Measurements from ENCODE around the gene LPP.
"Not testable (repeated sequence)": the region's sequence is repeated elsewhere in the genome, so short reads cannot be mapped to it uniquely, and the experiment has no call there.

The LPP gene

GRCh38 chr3:188701485-188701969, 547.6 kb downstream of the LPP start:
- H3K9me3 ChIP-seq (ENCODE audit: control insufficient read depth, insufficient read depth, low read length), result no peaks in the 10 kb centered on the region
- 0 out of 2 replicates have a peak, but pooled peaks cover 6% of the 10 kb centered on the region for H3K4me1 ChIP-seq (ENCODE audit: insufficient read depth, low read length)
- no peak overlapping the region for H3K9ac ChIP-seq (ENCODE audit: low read depth, low read length)
- H3K36me3 ChIP-seq (ENCODE audit: insufficient read depth, low read length), result no peaks in the 10 kb centered on the region

DNA sequence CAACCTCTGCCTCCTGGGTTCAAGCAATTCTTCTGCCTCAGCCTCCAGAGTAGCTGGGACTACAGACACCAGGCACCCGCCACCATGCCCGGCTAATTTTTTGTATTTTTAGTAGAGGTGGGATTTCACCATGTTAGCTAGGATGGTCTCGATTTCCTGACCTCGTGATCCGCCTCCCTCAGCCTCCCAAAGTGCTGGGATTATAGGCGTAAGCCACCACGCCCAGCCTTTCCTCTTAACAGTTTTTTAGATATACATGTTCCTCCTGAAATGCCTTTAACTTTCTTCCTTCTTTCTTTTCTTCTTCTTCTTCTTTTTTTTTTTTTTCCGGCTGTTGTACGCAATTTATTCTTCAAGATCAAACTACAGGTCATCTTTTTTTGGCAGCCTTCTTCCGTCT, 548.1 kb downstream of the LPP start:
- H3K9me3 ChIP-seq (ENCODE audit: control insufficient read depth, insufficient read depth, low read length); H3K9ac ChIP-seq (ENCODE audit: low read depth, low read length); H3K4me1 ChIP-seq (ENCODE audit: insufficient read depth, low read length); H3K36me3 ChIP-seq (ENCODE audit: insufficient read depth, low read length): not testable (repeated sequence)

GRCh38 chr3:188706176-188706575, 552.2 kb downstream of the LPP start:
- Histone ChIP-seq H3K4me1 (ENCODE audit: insufficient read depth, low read length) (no peaks in the 10 kb centered on the region), H3K9ac (ENCODE audit: low read depth, low read length) (no peak overlapping the region), H3K36me3 (ENCODE audit: insufficient read depth, low read length) (no peaks in the 10 kb centered on the region), H3K9me3 (ENCODE audit: control insufficient read depth, insufficient read depth, low read length) (no peaks in the 10 kb centered on the region)

- Histone ChIP-seq H3K36me3 (ENCODE audit: insufficient read depth, low read length) (no peaks in the 10 kb centered on the region), H3K9ac (ENCODE audit: low read depth, low read length) (no peak overlapping the region), H3K9me3 (ENCODE audit: control insufficient read depth, insufficient read depth, low read length) (no peaks in the 10 kb centered on the region), H3K4me1 (ENCODE audit: insufficient read depth, low read length) (no peaks in the 10 kb centered on the region)
Observed at GRCh38 chr3:188706599-188706998, 552.6 kb downstream of the LPP start.

DNA sequence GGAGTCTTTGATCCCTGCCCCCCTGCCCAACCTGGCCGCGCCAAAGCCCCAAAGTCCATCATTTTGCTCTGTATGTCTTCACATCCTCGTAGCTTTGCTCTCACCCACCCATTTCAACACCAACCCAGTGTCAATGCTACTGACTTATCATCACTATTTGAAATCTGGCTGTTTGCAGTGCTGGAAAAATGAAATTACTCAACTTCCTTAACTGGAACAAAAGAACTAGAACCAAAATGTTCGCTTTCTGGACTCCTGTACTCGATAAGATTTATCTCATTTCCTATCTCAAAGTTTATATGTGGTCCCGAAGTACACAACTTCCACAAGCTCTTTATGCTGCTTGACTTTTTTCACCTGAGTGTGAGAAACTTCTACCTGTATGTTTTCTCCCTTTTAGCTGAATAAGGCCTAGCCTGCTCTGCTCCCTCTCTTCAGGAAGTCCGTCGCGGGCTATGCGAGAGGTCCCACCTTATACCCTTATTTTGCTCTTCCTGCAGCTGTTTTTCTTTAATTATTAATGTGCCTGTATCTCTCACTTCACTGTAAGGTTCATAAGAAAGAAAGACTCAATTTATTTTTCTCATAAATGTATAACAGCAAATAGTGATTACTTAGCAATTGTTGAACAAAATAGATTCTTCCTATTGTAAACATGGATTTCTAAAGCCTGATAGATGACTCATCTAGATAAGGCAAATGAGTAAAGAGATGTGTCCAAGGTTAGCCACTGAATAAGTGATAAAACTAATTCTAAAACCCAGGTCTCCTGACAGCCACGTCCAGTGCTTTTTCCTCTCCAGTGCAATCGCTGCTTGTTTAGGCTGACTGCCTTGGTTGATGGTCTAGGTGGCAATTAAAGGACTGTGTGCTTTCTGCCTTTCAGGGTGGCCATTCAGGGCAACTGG, 553.7 kb downstream of the LPP start:
- Histone ChIP-seq H3K9ac (ENCODE audit: low read depth, low read length) (no peak overlapping the region), H3K4me1 (ENCODE audit: insufficient read depth, low read length) (no peaks in the 10 kb centered on the region), H3K36me3 (ENCODE audit: insufficient read depth, low read length) (no peaks in the 10 kb centered on the region), H3K9me3 (ENCODE audit: control insufficient read depth, insufficient read depth, low read length) (no peaks in the 10 kb centered on the region)

DNA sequence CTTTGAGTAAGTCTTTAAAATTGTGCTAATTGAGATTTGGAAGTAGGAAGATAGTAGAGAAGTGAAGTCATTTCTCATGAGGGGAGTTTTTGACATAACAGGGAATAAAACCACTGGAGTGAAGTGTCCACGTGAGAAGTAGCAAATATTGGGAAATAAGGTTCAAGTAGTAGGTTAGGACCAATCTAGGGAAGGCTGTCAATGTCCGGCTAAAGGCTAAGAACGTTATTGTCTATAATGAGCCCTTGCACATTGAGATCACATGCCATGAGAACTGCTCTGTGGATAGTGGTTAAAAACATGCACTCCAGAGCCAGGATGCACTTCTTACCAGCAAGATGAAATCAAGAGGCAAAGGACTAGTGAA, 557.9 kb downstream of the LPP start:
- no peak overlapping the region for H3K9ac ChIP-seq (ENCODE audit: low read depth, low read length)
- H3K4me1 ChIP-seq (ENCODE audit: insufficient read depth, low read length), result no peaks in the 10 kb centered on the region
- H3K9me3 ChIP-seq (ENCODE audit: control insufficient read depth, insufficient read depth, low read length), result no peaks in the 10 kb centered on the region
- H3K36me3 ChIP-seq (ENCODE audit: insufficient read depth, low read length), result no peaks in the 10 kb centered on the region

DNA sequence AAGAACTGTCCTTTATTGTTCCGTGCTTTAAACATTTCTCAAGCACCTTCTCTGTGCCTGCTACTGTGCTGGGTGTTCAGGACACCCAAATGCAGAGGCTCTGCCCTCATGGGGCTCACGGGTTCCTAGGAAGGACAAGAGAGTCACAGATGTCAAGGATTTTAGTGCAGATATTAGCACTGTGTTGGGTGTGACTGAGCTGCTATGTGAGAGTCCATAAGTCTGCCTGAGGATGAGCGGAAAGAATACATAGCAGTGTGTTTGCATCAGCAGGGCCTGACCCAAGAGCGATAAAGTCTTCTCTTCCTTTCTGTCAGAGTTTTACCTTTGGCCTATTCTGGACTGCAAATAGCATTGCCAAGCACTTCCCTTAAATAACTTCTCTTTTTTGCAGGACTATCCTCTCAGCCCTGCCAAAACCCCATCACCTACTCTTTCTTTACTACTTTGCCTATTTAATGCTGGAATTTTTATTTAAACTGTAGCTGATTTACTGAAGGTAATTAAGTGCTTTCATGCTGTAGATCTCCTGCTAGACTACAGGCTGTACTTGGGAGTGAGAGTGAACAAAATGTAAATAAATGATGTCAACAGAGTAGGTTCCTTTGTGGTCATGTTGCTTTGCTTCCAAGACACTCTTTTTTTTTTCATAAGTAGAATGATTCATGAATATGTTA, 558.4 kb downstream of the LPP start:
- Histone ChIP-seq H3K36me3 (ENCODE audit: insufficient read depth, low read length) (no peaks in the 10 kb centered on the region), H3K4me1 (ENCODE audit: insufficient read depth, low read length) (no peaks in the 10 kb centered on the region), H3K9ac (ENCODE audit: low read depth, low read length) (no peak overlapping the region), H3K9me3 (ENCODE audit: control insufficient read depth, insufficient read depth, low read length) (no peaks in the 10 kb centered on the region)

DNA sequence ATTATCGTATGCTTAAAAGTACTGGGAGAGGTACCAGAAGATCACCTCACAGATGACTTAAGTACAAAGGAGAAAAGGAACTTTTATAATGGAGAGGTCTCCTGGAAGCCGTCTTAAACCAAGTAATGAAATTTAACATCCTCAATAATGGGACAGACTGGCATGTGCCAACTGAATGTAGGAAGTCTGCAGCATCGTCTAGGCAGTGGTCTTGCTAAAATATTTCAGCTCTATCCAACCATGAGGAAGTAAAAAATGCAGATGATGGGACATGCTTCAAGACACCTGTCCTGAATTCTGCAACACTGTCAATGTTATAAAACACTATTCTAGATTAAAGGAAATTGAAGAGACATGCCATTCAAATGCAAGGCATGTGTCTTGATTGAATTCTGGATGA, 559.0 kb downstream of the LPP start:
- H3K36me3 ChIP-seq (ENCODE audit: insufficient read depth, low read length), result no peaks in the 10 kb centered on the region
- H3K9ac ChIP-seq (ENCODE audit: low read depth, low read length), result no peak overlapping the region
- H3K9me3 ChIP-seq (ENCODE audit: control insufficient read depth, insufficient read depth, low read length), result no peaks in the 10 kb centered on the region
- no peaks in the 10 kb centered on the region for H3K4me1 ChIP-seq (ENCODE audit: insufficient read depth, low read length)

- Histone ChIP-seq H3K4me1 (ENCODE audit: insufficient read depth, low read length) (no peaks in the 10 kb centered on the region), H3K9ac (ENCODE audit: low read depth, low read length) (no peak overlapping the region), H3K9me3 (ENCODE audit: control insufficient read depth, insufficient read depth, low read length) (no peaks in the 10 kb centered on the region), H3K36me3 (ENCODE audit: insufficient read depth, low read length) (no peaks in the 10 kb centered on the region)
Observed at GRCh38 chr3:188719545-188719944, 565.6 kb downstream of the LPP start.

- no peaks in the 10 kb centered on the region for H3K4me1 ChIP-seq (ENCODE audit: insufficient read depth, low read length)
- H3K36me3 ChIP-seq (ENCODE audit: insufficient read depth, low read length), result no peaks in the 10 kb centered on the region
- no peaks in the 10 kb centered on the region for H3K9me3 ChIP-seq (ENCODE audit: control insufficient read depth, insufficient read depth, low read length)
- H3K9ac ChIP-seq (ENCODE audit: low read depth, low read length), result no peak overlapping the region
Observed at GRCh38 chr3:188720215-188720614, 566.3 kb downstream of the LPP start.

DNA sequence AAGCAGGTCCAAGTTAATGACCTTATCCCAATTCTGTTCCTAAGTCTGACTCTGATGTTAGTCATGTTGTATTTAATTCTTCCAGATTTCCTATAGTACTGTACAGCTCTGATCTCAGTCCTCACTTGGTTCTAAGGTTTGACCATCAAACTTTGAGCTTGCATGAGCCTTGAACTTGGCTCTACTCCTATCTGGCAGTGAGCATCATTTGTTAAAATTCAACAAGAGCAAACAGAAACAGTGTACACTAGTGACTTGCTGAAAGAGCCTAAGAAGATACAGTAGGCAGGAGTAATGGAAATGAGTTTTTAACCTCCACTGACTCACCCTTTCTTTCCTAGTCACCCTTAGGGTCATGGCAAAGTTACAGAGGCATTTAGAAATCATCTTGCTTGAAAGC, 566.7 kb downstream of the LPP start:
- no peaks in the 10 kb centered on the region for H3K36me3 ChIP-seq (ENCODE audit: insufficient read depth, low read length)
- H3K9ac ChIP-seq (ENCODE audit: low read depth, low read length), result no peak overlapping the region
- H3K4me1 ChIP-seq (ENCODE audit: insufficient read depth, low read length), result no peaks in the 10 kb centered on the region
- no peaks in the 10 kb centered on the region for H3K9me3 ChIP-seq (ENCODE audit: control insufficient read depth, insufficient read depth, low read length)

- H3K9me3 ChIP-seq (ENCODE audit: control insufficient read depth, insufficient read depth, low read length), result no peaks in the 10 kb centered on the region
- H3K4me1 ChIP-seq (ENCODE audit: insufficient read depth, low read length), result no peaks in the 10 kb centered on the region
- no peak overlapping the region for H3K9ac ChIP-seq (ENCODE audit: low read depth, low read length)
- no peaks in the 10 kb centered on the region for H3K36me3 ChIP-seq (ENCODE audit: insufficient read depth, low read length)
Observed at GRCh38 chr3:188721312-188721711, 567.4 kb downstream of the LPP start.

GRCh38 chr3:188721990-188722389, 568.0 kb downstream of the LPP start:
- no peaks in the 10 kb centered on the region for H3K36me3 ChIP-seq (ENCODE audit: insufficient read depth, low read length)
- H3K4me1 ChIP-seq (ENCODE audit: insufficient read depth, low read length), result no peaks in the 10 kb centered on the region
- H3K9me3 ChIP-seq (ENCODE audit: control insufficient read depth, insufficient read depth, low read length), result no peaks in the 10 kb centered on the region
- H3K9ac ChIP-seq (ENCODE audit: low read depth, low read length), result no peak overlapping the region

- Histone ChIP-seq H3K9ac (ENCODE audit: low read depth, low read length) (no peak overlapping the region), H3K9me3 (ENCODE audit: control insufficient read depth, insufficient read depth, low read length) (no peaks in the 10 kb centered on the region), H3K4me1 (ENCODE audit: insufficient read depth, low read length) (no peaks in the 10 kb centered on the region), H3K36me3 (ENCODE audit: insufficient read depth, low read length) (no peaks in the 10 kb centered on the region)
Observed at GRCh38 chr3:188722963-188723362, 569.0 kb downstream of the LPP start.

- Histone ChIP-seq H3K9me3 (ENCODE audit: control insufficient read depth, insufficient read depth, low read length) (no peaks in the 10 kb centered on the region), H3K4me1 (ENCODE audit: insufficient read depth, low read length) (no peaks in the 10 kb centered on the region), H3K36me3 (ENCODE audit: insufficient read depth, low read length) (no peaks in the 10 kb centered on the region), H3K9ac (ENCODE audit: low read depth, low read length) (no peak overlapping the region)
Observed at GRCh38 chr3:188727052-188727451, 573.1 kb downstream of the LPP start.
